Measurements from ENCODE around the gene NPTN.

Gene NPTN

GRCh38 chr15:73679180-73679579 lies 46.0 kb upstream of the NPTN start:
- no peak for DNase-seq (ENCODE audit: low spot score)
- no peak overlapping the region for H3K27ac ChIP-seq
- no peak for TF ChIP-seq CTCF (IDR thresholded peaks at IDR 0.05)
- no peak overlapping the region for H3K4me3 ChIP-seq

DNA sequence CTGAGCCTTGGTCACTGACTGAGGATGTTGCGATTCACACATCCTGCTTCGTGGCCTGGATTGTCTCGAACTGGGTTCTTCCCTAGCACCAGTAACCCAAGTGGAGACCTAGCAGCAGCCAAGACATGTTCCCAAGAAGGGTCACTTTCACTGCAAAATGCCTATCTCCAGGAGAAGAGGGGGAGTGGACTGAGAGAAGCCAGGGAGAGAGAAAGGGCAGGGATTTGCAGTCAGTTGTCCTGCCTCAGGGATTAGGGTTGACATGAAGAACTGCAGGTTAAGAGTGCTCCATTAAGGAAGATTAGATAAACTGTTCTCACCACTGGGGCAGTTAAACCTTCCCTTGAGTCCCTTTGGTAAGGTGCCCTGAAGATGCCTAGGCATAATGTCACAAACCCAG lies 45.3 kb upstream of the NPTN start:
- no peak for TF ChIP-seq CTCF (IDR thresholded peaks at IDR 0.05)
- Histone ChIP-seq H3K4me3 (no peak overlapping the region), H3K27ac (no peak overlapping the region)
- no peak for DNase-seq (ENCODE audit: low spot score)

DNA sequence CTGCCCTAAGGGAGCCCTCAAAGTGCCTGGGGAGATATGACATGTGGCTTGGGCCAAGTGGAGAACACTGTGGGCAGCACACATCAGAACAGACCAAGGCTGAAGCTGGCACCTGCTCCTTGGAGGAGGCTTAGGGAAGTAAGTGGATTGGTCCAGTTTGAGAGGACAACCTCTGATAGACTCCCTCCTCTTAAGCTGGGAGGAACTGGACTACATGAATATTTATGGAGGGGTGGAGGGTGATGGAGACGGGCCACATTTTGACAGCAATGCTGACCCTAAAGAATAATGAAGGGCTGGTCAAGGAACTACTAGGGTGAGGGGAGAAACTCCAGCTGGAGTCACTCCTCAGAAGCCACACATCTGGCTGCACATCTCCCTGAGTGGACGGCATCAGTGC lies 44.5 kb upstream of the NPTN start:
- H3K27ac ChIP-seq: no peak overlapping the region
- TF ChIP-seq CTCF (IDR thresholded peaks at IDR 0.05): no peak
- no peak for DNase-seq (ENCODE audit: low spot score)
- H3K4me3 ChIP-seq: no peak overlapping the region

- no peak overlapping the region for H3K27ac ChIP-seq
- H3K4me3 ChIP-seq: no peak overlapping the region
- peak; percentile 67 for TF ChIP-seq CTCF (IDR thresholded peaks at IDR 0.05)
- no peak for DNase-seq (ENCODE audit: low spot score)
Observed at GRCh38 chr15:73677146-73677607, 44.0 kb upstream of the NPTN start.

GRCh38 chr15:73674587-73674986 lies 41.4 kb upstream of the NPTN start:
- no peak overlapping the region for H3K27ac ChIP-seq
- no peak for TF ChIP-seq CTCF (IDR thresholded peaks at IDR 0.05)

DNA sequence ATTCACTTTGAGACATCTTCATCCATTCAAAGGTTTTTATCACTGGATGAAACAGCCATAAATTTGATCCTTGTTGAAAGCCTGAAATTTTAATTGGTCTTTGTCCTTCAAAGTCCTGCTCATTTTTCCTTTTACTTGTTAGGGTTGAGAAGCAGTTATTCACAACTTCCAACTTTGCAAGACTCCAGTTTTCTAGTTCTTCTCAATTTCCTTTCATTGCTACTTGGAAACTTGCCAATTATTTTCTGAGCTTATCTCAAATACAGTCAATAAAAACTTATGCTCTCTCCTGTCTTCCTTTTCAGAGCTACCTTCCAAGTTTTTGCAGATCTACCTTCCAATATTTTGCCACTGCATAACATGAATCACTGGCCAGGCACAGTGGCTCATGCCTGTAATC lies 27.3 kb upstream of the NPTN start:
- Histone ChIP-seq H3K27ac (no peak overlapping the region), H3K4me3 (no peak overlapping the region)
- no peak for DNase-seq (ENCODE audit: low spot score)
- no peak for TF ChIP-seq CTCF (IDR thresholded peaks at IDR 0.05)

More at GRCh38 chr15:73674587-73674986, 41.4 kb upstream of the NPTN start:
- DNase-seq (ENCODE audit: low spot score): no peak
- no peak overlapping the region for H3K4me3 ChIP-seq

DNA sequence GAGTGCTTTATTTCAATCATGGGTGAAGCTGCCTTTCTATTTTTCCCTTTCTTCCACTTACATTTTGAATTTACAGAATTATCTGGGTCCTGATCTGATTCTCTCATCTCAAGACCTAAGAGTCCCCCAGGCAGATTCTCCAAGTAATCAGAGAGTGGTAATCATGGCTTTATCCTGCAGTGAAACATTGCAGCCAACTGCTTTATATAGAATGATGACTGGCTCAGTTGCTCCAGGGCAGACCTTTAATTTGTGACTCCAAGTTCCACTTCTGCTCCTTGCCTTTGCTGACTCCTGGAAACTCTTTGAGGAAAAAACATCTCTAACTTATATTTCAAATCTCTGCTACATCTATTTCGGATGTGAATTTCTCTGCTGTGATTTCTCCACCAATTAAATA lies 25.5 kb upstream of the NPTN start:
- no peak overlapping the region for H3K27ac ChIP-seq
- DNase-seq (ENCODE audit: low spot score): no peak
- TF ChIP-seq CTCF (IDR thresholded peaks at IDR 0.05): no peak
- H3K4me3 ChIP-seq: no peak overlapping the region
